Endothelial cell of umbilical vein (primary cell): Measurements from ENCODE around the gene VCP. TPM values are rescaled to one million over a fixed set of nuclear protein-coding genes. Genes with fewer than 3 reads are reported as not detected.

Source experiments
- BruUV-seq: library from RNA; stranded (reverse); fragments of 400-500 nt; replicated peaks from 2 replicates; lab custom pipeline; 2021; lab: Mats Ljungman, UMichigan
- CTCF ChIA-PET: fragments of 300-600, 350-600 bp; sonication (Branson Sonifier 250); formaldehyde crosslinking; loops from one replicate; lab custom pipeline; 2021; ENCODE audit warnings: antibody characterized with exemption, inconsistent platforms; lab: Charles Lee
- POLR2A ChIA-PET: fragments of 300-600, 350-600 bp; sonication (Branson Sonifier 250); formaldehyde crosslinking; loops from one replicate; lab custom pipeline; 2021; ENCODE audit warnings: antibody characterized with exemption, inconsistent platforms; lab: Charles Lee
- DNase-seq: peaks from one replicate; pipeline ENCODE4 v3.0.0-alpha.2; 2011; ENCODE audit warnings: low read depth, low spot score
- FAIRE-seq: peaks from 2 replicates; lab custom pipeline; 2011; peaks lifted over from hg19 to GRCh38; lab: Jason Lieb, UNC
- H2AFZ ChIP-seq: 2 replicates; pipeline ENCODE4 v1.6.0; 2012; ENCODE audit warnings: low read depth, low read length, control low read depth, inconsistent platforms
- H3K27ac ChIP-seq: 2 replicates; pipeline ENCODE4 v1.5.1; 2011; ENCODE audit warnings: low read depth, mild to moderate bottlenecking, control low read depth, low read length, moderate library complexity; ENCODE audit not compliant: insufficient read depth
- H3K27me3 ChIP-seq, 2 experiments: 2 replicates each; pipeline versions ENCODE4 v1.6.0 to v1.6.1; 2011; ENCODE audit warnings: low read length in 2 of 2, mixed read lengths in 1 of 2; ENCODE audit not compliant: control insufficient read depth in 2 of 2, insufficient read depth in 2 of 2
- H3K36me3 ChIP-seq, 2 experiments: 2 replicates in 1 of 2; 3 replicates in 1 of 2; pipeline ENCODE4 v1.5.1; 2011; ENCODE audit warnings: low read length in 2 of 2, mild to moderate bottlenecking in 1 of 2, moderate library complexity in 1 of 2; ENCODE audit not compliant: control insufficient read depth in 2 of 2, insufficient read depth in 2 of 2; ENCODE audit errors: extremely low read depth in 1 of 2
- H3K4me1 ChIP-seq: 3 replicates; pipeline ENCODE4 v1.5.1; 2011; ENCODE audit warnings: mild to moderate bottlenecking, low read length; ENCODE audit not compliant: control insufficient read depth, insufficient read depth; ENCODE audit errors: extremely low read depth
- H3K4me2 ChIP-seq: 2 replicates; pipeline ENCODE4 v1.6.1; 2011; ENCODE audit warnings: low read length, control low read depth, mixed read lengths; ENCODE audit not compliant: insufficient read depth
- H3K4me3 ChIP-seq, 3 experiments: fragments of 200-600 bp in 1 of 3; sonication (generic), shearing (Covaris generic) in 1 of 3; replicated peaks in 1 of 3; 2 replicates each; pipeline ENCODE4 v1.5.1; 2011 to 2016; ENCODE audit warnings: control low read depth in 3 of 3, low read length in 3 of 3, mild to moderate bottlenecking in 2 of 3, inconsistent platforms in 1 of 3, low read depth in 1 of 3, moderate library complexity in 1 of 3; ENCODE audit not compliant: insufficient read depth in 1 of 3
- H3K79me2 ChIP-seq: 2 replicates; pipeline ENCODE4 v1.6.0; 2012; ENCODE audit warnings: low read length, inconsistent platforms; ENCODE audit not compliant: control insufficient read depth, insufficient read depth
- H3K9ac ChIP-seq: replicated peaks from 2 replicates; pipeline ENCODE3; 2011; ENCODE audit warnings: low read length, control low read depth; ENCODE audit not compliant: insufficient read depth; ENCODE audit errors: extremely low read depth
- H3K9me1 ChIP-seq: replicated peaks from 3 replicates; pipeline ENCODE4 v1.6.0; 2011; ENCODE audit warnings: mild to moderate bottlenecking, low read length; ENCODE audit not compliant: control insufficient read depth, insufficient read depth; ENCODE audit errors: extremely low read depth
- H3K9me3 ChIP-seq: replicated peaks from 2 replicates; pipeline ENCODE4 v1.5.1; 2012; ENCODE audit warnings: low read length, inconsistent platforms; ENCODE audit not compliant: control insufficient read depth, insufficient read depth
- H4K20me1 ChIP-seq: replicated peaks from 2 replicates; pipeline ENCODE3; 2011; ENCODE audit warnings: mild to moderate bottlenecking, low read length; ENCODE audit not compliant: control insufficient read depth, insufficient read depth; ENCODE audit errors: extremely low read depth
- CTCF ChIP-seq, 2 donors: IDR thresholded peaks; 1 replicate in 1 of 2; 2 replicates in 1 of 2; pipeline ENCODE4 v1.5.1; 2011; ENCODE audit warnings: low read length in 2 of 2, mild to moderate bottlenecking in 2 of 2, moderate library complexity in 2 of 2, control low read depth in 1 of 2, inconsistent platforms in 1 of 2, low read depth in 1 of 2; ENCODE audit not compliant: insufficient read depth in 1 of 2; ENCODE audit errors: extremely low read depth in 1 of 2
- JUN ChIP-seq: IDR thresholded peaks from 2 replicates; pipeline ENCODE4 v1.6.1; 2011; ENCODE audit warnings: borderline replicate concordance, low read depth; ENCODE audit not compliant: insufficient read length, insufficient read depth
- MAX ChIP-seq: IDR thresholded peaks from 2 replicates; pipeline ENCODE4 v1.6.1; 2011; ENCODE audit not compliant: insufficient read depth, insufficient read length
- POLR2A ChIP-seq: IDR thresholded peaks from 2 replicates; pipeline ENCODE4 v1.6.1; 2012; ENCODE audit warnings: low read depth, mild to moderate bottlenecking, control low read depth, low read length
- dilution Hi-C: fragments of 300-500 bp; cut with MboI; formaldehyde crosslinking; loops from one replicate; pipeline ENCODE4 v1.15.0; 2019; ENCODE audit warnings: low sequenced_read_pairs; ENCODE audit not compliant: extremely low pct_ligation_motif_present
- intact Hi-C: fragments of 100-400 bp; cut with micrococcal nuclease; formaldehyde crosslinking; loops from one replicate; pipeline ENCODE4 v1.10.0; 2022
- polyA plus RNA-seq, 4 experiments: library from polyadenylated mRNA; depleted of rRNA in 3 of 4; stranded (reverse) in 3 of 4; unstranded in 1 of 4; fragments of >200 nt; gene quantifications; 2 replicates each; pipeline versions ENCODE4 v1.2.1 to v1.2.3, GENCODE V29; 2011 to 2012; ENCODE audit warnings: missing spikeins in 1 of 4
- total RNA-seq: library from RNA; stranded (reverse); gene quantifications from 2 replicates; pipeline ENCODE4 v1.2.3, GENCODE V29; 2021

Gene VCP
- total and polyA plus RNA-seq, 2 donors (not counting 3 experiments of a cell fraction or from before 2014, with no cell fraction given), result 349 to 493 TPM

DNA sequence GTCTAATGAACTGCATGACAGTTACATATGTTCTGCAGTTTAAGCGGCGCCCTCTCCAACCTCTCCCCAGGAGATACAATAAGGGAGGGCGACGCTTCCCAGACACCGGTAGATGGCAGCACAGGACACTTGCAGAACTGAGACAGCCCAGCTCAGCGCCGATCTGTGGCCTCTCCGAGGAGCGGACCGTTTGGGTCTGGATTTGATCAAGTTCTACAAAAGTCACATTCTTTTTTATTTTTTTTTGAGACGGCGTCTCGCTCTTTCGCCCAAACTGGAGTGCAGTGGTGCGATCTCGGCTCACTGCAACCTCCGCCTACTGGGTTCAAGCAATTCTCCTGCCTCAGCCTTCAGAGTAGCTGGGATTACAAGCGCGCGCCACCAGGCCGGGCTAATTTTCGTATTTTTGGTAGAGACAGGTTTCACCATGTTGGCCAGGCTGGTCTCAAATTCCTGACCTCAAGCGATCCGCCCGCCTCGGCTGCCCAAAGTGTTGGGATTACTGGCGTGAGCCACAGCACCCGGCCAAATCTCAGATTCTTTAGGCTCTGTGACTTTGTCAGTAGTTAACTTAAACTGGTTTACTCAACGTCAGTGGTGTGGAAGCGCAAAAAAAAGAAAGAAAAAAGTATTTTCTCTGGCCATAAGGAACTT, 44.6 kb upstream of the VCP start:
- no peaks in the 10 kb centered on the region for H3K9me1 ChIP-seq
- H3K4me3 ChIP-seq, result peak overlapping the region in 2 of 3 experiments; percentile 53 to 67
- H4K20me1 ChIP-seq, result no peaks in the 10 kb centered on the region
- no peaks in the 10 kb centered on the region for H3K27me3 ChIP-seq
- H3K79me2 ChIP-seq, result peaks cover 6% of the 10 kb centered on the region
- BruUV-seq, result no TSS peak
- H3K9me3 ChIP-seq, result no peaks in the 10 kb centered on the region
- H2AFZ ChIP-seq, result peak overlapping the region; percentile 83
- intact Hi-C loops (loop anchor here (1.0 to 2.0 kb wide), 7 partner anchors 45 to 437 kb away; partner anchors contain the start of genes DNAJB5 and UNC13B), dilution Hi-C loops (no loop called here)
- FAIRE-seq (peak; percentile 99), DNase-seq (peak; percentile 88)
- POLR2A ChIA-PET, result no interaction called here
- H3K4me1 ChIP-seq, result peaks cover 31% of the 10 kb centered on the region
- no peak overlapping the region for H3K27ac ChIP-seq
- TF ChIP-seq CTCF (IDR thresholded peaks at IDR 0.05; ENCODE audit: extremely low read depth in 1 of 2, insufficient read depth in 1 of 2, low read depth in 1 of 2, low read length in 2 of 2) (peak; percentile 92), JUN (no peak)
- peak overlapping the region; percentile 85 for H3K4me2 ChIP-seq
- CTCF ChIA-PET, result interaction anchor here (0.6 to 4.6 kb wide), 34 partner anchors 13 to 447 kb away, joined by 3 to 109 read pairs (median 4); partner anchors contain the start of gene UNC13B
- H3K9ac ChIP-seq, result no peak overlapping the region
- no peaks in the 10 kb centered on the region for H3K36me3 ChIP-seq

GRCh38 chr9:35116539-35116897, 44.1 kb upstream of the VCP start:
- H3K9ac ChIP-seq, result no peak overlapping the region
- dilution Hi-C loops (no loop called here), intact Hi-C loops (loop anchor here (1.0 to 2.0 kb wide), 7 partner anchors 46 to 438 kb away; partner anchors contain the start of genes DNAJB5 and UNC13B)
- DNase-seq, result no peak
- CTCF ChIA-PET, result interaction anchor here (0.6 to 4.6 kb wide), 34 partner anchors 13 to 447 kb away, joined by 3 to 109 read pairs (median 4); partner anchors contain the start of gene UNC13B
- no peaks in the 10 kb centered on the region for H3K27me3 ChIP-seq
- H3K9me3 ChIP-seq, result no peaks in the 10 kb centered on the region
- peaks cover 8% of the 10 kb centered on the region for H3K79me2 ChIP-seq
- POLR2A ChIA-PET, result interaction anchor here (0.7 to 1.1 kb wide), 2 partner anchors 13 to 45 kb away, joined by 3 to 6 read pairs; no protein-coding TSS in a partner anchor
- no peaks in the 10 kb centered on the region for H3K36me3 ChIP-seq
- H3K27ac ChIP-seq, result no peak overlapping the region
- no peaks in the 10 kb centered on the region for H4K20me1 ChIP-seq
- peak overlapping the region; percentile 19 to 67 (median 53) for H3K4me3 ChIP-seq
- TF ChIP-seq MAX (no peak), POLR2A (no peak)
- H3K4me2 ChIP-seq, result peak overlapping the region; percentile 85
- H3K9me1 ChIP-seq, result no peaks in the 10 kb centered on the region
- FAIRE-seq, result no peak
- H2AFZ ChIP-seq, result peak overlapping the region; percentile 83
- BruUV-seq, result no TSS peak
- peaks cover 35% of the 10 kb centered on the region for H3K4me1 ChIP-seq
